Keratinocyte (primary cell): Measurements from ENCODE around the gene TBC1D8B.

Experiments used
- CTCF ChIP-seq, 3 experiments: IDR thresholded peaks in 1 of 3; conservative IDR thresholded peaks in 1 of 3; optimal IDR thresholded peaks in 1 of 3; 2 replicates in 2 of 3; 3 replicates in 1 of 3; pipeline versions ENCODE3 to v1.5.1; 2011; ENCODE audit warnings: low read length in 3 of 3, mild to moderate bottlenecking in 3 of 3, moderate library complexity in 2 of 3, control low read depth in 1 of 3, inconsistent platforms in 1 of 3; ENCODE audit not compliant: insufficient read depth in 2 of 3; ENCODE audit errors: extremely low read depth in 1 of 3
- EZH2 ChIP-seq: IDR thresholded peaks from one replicate; pipeline ENCODE4 v1.6.1; 2012; ENCODE audit warnings: inconsistent platforms, mild to moderate bottlenecking, low read length, moderate library complexity

- no peak for TF ChIP-seq CTCF (optimal IDR thresholded peaks at IDR 0.05 in 1 of 3, IDR thresholded peaks at IDR 0.05 in 1 of 3, conservative IDR thresholded peaks at IDR 0.05 in 1 of 3; ENCODE audit: extremely low read depth in 1 of 3, insufficient read depth in 2 of 3, low read length in 3 of 3)
- TF ChIP-seq EZH2: no peak
These were observed 96.8 kb downstream of the TBC1D8B start for GRCh38 chrX:106899276-106899675.
